Endothelial cell (in vitro differentiated cells): Measurements from ENCODE around the gene HOXB9. TPM values are rescaled to one million over a fixed set of nuclear protein-coding genes. Genes with fewer than 3 reads are reported as not detected.
A peak's percentile ranks its signal among the peaks of the same experiment; 100 is the strongest.

Source experiments
- DNase-seq: peaks from one replicate; pipeline ENCODE4 v3.0.0; 2021; ENCODE audit warnings: low spot score
- H3K27ac Mint-ChIP-seq: one replicate; pipeline ENCODE4 v1.8.0; 2021; ENCODE audit warnings: mixed read lengths, inconsistent platforms; ENCODE audit not compliant: unreplicated experiment
- H3K27me3 Mint-ChIP-seq: one replicate; pipeline ENCODE4 v1.8.0; 2021; ENCODE audit warnings: mild to moderate bottlenecking, moderate library complexity, mixed read lengths, inconsistent platforms; ENCODE audit not compliant: unreplicated experiment
- H3K36me3 Mint-ChIP-seq: one replicate; pipeline ENCODE4 v1.8.0; 2021; ENCODE audit warnings: mild to moderate bottlenecking, low read depth, mixed read lengths, inconsistent platforms; ENCODE audit not compliant: unreplicated experiment
- H3K4me1 Mint-ChIP-seq: one replicate; pipeline ENCODE4 v1.8.0; 2021; ENCODE audit warnings: mild to moderate bottlenecking, mixed read lengths, inconsistent platforms; ENCODE audit not compliant: unreplicated experiment
- H3K4me3 Mint-ChIP-seq: one replicate; pipeline ENCODE4 v1.8.0; 2021; ENCODE audit warnings: mild to moderate bottlenecking, mixed read lengths, inconsistent platforms; ENCODE audit not compliant: unreplicated experiment
- H3K9me3 Mint-ChIP-seq: one replicate; pipeline ENCODE4 v1.8.0; 2021; ENCODE audit warnings: mixed read lengths, inconsistent platforms; ENCODE audit not compliant: unreplicated experiment
- CTCF ChIP-seq: fragments of 200-600 bp; sonication (generic); IDR thresholded peaks from one replicate; pipeline ENCODE4 v1.5.0; 2021; ENCODE audit warnings: antibody characterized with exemption; ENCODE audit not compliant: unreplicated experiment
- total RNA-seq: library from RNA; stranded (reverse); fragmentation: NEBNext Ultra II Directional; extraction: Animal tissue kit (Norgen Biotek cat#: 25700); gene quantifications from one replicate; pipeline ENCODE4 v1.2.1, GENCODE V29; 2021; ENCODE audit not compliant: unreplicated experiment

The HOXB9 gene
- total RNA-seq, 1 donor from 2014 or later, result 0.49 TPM

- Mint-ChIP-seq H3K4me3 (peak overlapping the region; percentile 77), H3K36me3 (no peaks in the 10 kb centered on the region), H3K27ac (no peak overlapping the region), H3K9me3 (no peaks in the 10 kb centered on the region), H3K4me1 (peaks cover 55% of the 10 kb centered on the region), H3K27me3 (peaks cover 53% of the 10 kb centered on the region)
- TF ChIP-seq CTCF, result no peak
- no peak for DNase-seq
Observed at GRCh38 chr17:48596000-48596734, 30.0 kb downstream of the HOXB9 start.

- Mint-ChIP-seq H3K9me3 (no peaks in the 10 kb centered on the region), H3K4me1 (peaks cover 55% of the 10 kb centered on the region), H3K4me3 (peak overlapping the region; percentile 72), H3K36me3 (no peaks in the 10 kb centered on the region), H3K27ac (no peak overlapping the region), H3K27me3 (peaks cover 47% of the 10 kb centered on the region)
- no peak for DNase-seq
- TF ChIP-seq CTCF, result no peak
Observed at GRCh38 chr17:48595278-48595999, 30.7 kb downstream of the HOXB9 start.

GRCh38 chr17:48594538-48595277 lies 31.4 kb downstream of the HOXB9 start:
- Mint-ChIP-seq H3K4me3 (peak overlapping the region; percentile 51), H3K27me3 (peaks cover 47% of the 10 kb centered on the region), H3K36me3 (no peaks in the 10 kb centered on the region), H3K4me1 (peaks cover 59% of the 10 kb centered on the region), H3K9me3 (no peaks in the 10 kb centered on the region), H3K27ac (no peak overlapping the region)
- no peak for TF ChIP-seq CTCF
- no peak for DNase-seq

GRCh38 chr17:48593840-48594537 lies 32.2 kb downstream of the HOXB9 start:
- H3K36me3 Mint-ChIP-seq, result no peaks in the 10 kb centered on the region
- H3K27ac Mint-ChIP-seq, result no peak overlapping the region
- H3K4me3 Mint-ChIP-seq, result peak overlapping the region; percentile 82
- H3K27me3 Mint-ChIP-seq, result peaks cover 41% of the 10 kb centered on the region
- peaks cover 60% of the 10 kb centered on the region for H3K4me1 Mint-ChIP-seq
- peak; percentile 89 for TF ChIP-seq CTCF
- DNase-seq, result peak; percentile 95
- no peaks in the 10 kb centered on the region for H3K9me3 Mint-ChIP-seq
